ENCODE data around the gene TRDMT1.

TRDMT1 gene, protein sequence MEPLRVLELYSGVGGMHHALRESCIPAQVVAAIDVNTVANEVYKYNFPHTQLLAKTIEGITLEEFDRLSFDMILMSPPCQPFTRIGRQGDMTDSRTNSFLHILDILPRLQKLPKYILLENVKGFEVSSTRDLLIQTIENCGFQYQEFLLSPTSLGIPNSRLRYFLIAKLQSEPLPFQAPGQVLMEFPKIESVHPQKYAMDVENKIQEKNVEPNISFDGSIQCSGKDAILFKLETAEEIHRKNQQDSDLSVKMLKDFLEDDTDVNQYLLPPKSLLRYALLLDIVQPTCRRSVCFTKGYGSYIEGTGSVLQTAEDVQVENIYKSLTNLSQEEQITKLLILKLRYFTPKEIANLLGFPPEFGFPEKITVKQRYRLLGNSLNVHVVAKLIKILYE

DNA sequence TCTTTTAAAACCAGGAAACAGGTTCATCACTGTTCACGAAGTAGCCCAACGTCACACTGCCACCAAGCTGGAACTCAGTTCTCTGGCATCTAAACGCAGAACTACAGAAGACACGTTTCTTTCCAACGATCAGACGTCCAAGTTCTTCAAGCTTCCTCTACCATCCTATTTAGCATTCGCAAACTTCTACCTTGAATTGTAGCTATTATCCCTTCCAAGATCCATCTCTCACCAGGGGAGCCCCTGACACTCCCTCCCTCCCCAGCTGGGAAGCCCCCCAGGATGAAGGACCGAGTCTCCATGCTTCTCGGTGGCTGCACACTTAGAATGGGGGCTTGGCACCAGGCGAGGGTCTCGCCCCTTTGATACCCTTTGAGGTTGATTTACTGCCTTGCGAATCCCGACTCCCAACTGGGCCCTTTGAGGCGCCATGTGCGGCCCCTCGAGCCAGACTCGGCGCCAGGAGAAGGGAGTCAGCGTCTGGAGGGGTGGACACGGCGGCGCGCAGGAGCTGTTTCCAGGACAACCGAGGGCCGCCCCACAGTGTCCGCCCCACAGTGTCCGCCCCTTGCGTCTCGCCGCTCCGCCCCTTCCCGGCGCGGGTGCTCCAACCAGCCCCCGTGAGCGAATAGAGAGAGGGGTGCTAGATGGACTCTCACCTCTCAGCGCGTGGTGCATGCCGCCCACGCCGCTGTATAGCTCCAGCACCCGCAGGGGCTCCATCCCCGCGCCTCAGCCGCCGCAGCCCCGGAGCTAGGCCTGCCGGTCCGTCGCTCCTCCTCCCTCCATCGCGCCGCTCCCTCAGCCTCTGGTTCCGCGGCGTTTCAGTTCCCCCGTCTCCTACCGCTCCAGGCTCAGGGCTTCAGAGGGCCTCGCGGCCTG is at the start of gene TRDMT1:
TRDMT1 (minus strand) TSS at position 761 of the 882 bp plus-strand sequence; CDS start at position 723, 38 bp downstream.
- intact Hi-C loops (cut with DNase I) = no loop called here

DNA sequence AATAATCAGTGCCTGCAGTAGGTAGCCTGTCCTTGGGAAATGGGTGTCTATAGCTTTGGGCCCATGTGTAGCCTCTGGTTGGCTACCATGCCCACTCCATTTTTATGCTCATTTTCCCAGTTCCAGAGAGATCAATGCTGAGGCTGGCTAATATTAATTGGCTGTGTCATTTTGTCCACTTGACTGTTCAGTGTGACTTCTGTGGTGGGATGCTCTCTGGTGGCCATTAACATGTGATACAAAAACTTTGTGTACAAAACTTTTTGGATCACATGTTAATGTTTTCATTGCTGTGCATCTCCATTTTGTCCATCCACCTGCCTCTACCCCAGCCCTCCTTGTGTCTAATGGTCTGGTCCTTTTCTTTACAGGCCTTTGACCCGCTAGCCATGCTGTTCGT is 49.3 kb upstream of the TRDMT1 start:
- no peak for DNase-seq

More for the DNA sequence above, at the start of gene TRDMT1:
- DNase-seq = peak; percentile 71 to 98 (median 84)

DNA sequence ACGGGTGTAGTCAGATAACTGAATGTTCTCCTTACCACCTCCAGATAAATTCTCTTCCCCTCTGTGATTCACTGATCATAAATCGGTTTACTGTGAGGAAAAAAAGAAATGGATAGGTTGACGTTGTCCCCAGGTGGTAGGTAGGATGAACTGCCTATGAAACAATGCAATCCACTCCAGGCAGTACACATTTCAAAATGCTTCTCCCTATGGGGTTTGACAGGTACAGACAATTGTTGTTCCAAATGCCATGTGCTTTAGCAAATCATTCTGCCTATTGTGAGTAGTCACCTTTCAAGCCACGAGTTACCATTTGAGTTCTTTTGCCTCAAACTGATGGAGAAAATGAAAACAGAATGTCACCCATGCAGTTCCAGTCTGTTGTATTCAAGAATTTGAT is 48.3 kb upstream of the TRDMT1 start:
- DNase-seq = no peak
- intact Hi-C loops (cut with DNase I) = no loop called here

More for the DNA sequence above, 49.3 kb upstream of the TRDMT1 start:
- intact Hi-C loops (cut with DNase I) = no loop called here

DNA sequence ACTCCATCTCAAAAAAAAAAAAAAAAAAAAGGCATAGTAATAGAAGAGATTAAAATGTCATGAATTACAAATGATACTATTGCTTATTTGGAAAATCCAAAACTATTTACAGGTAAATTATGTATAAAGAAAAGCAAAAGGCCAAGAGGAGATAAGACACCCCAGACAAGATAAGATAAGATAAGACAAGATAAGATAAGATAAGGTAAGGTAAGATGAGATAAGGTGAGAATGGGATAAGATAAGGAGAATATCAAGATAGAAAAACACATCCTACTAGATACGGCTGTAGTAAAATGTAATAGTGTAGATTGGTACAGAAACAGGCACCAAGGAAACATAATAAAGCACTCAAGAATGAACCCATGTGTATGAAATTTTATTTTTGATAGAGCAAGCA is 47.5 kb upstream of the TRDMT1 start:
- DNase-seq = no peak
- intact Hi-C loops (cut with DNase I) = no loop called here

DNA sequence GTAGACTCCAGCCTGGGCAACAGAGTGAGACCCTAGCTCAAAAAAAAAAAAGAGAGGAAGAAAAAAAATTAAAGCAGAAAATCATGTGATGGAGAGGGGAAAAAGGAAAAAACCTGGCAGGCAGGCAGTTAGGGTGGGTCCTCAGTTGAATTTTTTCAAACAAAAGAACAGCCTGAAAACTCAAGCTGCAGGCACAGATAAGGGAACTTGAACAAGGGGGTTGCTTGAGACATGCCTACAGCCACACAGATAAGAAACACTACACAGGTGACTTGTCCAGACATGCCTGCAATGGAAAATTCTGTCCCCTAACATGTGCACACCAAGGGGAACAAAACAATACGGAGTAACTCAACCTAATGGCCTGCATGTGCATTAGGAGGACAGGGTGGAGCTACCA is 45.7 kb upstream of the TRDMT1 start:
- DNase-seq = no peak
- intact Hi-C loops (cut with DNase I) = no loop called here

DNA sequence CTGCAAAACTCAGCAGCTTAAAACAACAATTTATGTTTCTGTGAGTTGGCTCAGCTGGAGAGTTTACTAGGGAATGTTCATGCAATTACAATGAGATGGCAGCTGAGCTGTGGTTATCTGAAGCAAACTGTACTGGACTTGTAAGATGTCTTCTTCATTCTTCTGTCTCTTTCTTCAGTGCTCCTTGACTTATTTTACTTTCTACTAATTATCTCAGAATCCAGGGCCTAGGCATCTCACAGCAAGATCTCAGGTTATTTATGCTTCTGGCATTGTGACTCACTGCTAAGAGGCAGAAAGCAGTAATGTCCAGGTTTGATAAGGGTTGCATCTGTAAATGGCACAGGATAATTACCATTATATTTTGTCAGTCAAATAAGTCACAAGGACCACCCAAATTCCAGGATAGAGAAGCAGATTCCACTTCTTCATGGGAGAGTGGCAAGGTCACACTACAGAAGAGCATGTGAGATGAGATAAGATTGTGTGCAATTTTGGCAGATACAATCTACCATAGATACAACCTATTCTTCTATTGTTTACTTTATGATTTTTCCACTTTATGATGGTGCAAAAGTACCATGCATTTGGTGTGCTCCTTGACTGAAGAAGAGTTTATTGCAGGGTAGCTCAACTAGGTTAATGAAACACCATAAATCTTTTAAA is 43.4 kb upstream of the TRDMT1 start:
- DNase-seq = no peak

DNA sequence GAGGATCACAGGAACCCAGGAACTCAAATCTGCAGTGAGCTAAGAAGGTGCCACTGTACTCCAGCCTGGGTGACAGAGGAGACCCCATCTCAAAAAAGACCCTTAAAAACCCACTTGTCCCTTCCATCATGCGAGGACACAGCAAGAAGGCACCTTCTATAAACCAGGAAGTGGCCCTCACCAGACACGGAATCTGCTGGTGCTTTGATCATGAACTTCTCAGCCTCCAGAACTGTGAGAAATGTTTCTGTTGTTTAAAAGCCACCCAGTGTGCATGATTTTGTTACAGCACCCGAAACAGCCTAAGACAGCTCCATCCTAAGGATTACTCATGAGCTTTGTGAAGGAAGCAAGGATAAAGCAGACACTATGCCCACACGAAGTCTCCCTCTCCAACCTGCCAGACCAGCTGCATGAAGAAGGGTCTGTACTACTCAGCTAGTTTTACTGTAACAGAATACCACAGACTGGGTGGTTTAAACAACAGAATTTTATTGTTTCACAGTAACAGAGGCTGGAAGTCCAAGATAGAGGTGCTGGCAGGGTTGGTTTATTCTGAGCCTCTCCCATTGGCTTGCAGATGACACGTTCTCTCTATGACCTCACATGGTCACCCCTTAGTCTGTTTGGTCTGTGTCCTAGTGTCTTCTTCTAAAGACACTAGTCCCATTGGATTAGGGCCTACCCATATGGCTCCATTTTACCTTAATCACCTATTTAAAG is 40.3 kb upstream of the TRDMT1 start:
- no peak for DNase-seq
- intact Hi-C loops (cut with DNase I) = no loop called here

More for the DNA sequence above, 43.4 kb upstream of the TRDMT1 start:
- intact Hi-C loops (cut with DNase I) = no loop called here

DNA sequence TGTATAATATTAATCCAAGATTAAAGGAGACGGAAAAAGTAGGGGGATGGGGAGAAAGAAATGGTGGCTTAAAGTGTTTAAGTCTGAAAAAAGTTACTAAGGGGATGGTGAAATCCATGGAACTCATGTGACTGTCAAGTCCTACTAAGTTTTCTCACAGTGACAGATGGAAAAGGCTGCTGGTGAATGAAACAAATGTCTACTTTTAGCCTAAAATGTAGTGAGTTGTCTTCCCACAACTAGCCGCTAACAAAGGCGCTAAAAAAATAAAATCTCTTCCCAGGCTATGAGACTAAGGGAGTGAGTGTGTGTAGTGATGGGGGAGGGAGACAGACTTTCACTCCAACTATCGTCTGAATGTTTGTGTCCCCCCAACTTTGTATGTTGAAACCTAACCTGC is 39.1 kb upstream of the TRDMT1 start:
- no peak for DNase-seq
- intact Hi-C loops (cut with DNase I) = no loop called here

DNA sequence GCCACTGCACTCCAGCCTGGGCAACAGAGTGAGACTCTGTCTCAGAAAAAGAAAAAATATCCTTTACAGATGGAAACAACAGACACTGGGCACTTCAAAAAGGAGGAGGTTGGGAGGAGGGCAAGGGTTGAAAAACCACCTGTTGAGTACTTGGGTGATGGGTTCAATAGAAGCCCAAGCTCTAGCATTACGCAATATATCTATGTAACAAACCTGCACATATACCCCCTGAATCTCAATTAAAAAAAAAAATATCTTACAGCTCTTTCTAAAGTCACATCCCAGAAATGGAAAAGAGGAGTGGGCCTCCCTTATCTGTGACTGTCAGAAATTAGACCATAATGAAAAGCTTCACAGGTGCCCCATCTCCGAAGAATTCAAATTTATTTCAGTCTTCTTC is 38.6 kb upstream of the TRDMT1 start:
- no peak for DNase-seq
- intact Hi-C loops (cut with DNase I) = no loop called here

DNA sequence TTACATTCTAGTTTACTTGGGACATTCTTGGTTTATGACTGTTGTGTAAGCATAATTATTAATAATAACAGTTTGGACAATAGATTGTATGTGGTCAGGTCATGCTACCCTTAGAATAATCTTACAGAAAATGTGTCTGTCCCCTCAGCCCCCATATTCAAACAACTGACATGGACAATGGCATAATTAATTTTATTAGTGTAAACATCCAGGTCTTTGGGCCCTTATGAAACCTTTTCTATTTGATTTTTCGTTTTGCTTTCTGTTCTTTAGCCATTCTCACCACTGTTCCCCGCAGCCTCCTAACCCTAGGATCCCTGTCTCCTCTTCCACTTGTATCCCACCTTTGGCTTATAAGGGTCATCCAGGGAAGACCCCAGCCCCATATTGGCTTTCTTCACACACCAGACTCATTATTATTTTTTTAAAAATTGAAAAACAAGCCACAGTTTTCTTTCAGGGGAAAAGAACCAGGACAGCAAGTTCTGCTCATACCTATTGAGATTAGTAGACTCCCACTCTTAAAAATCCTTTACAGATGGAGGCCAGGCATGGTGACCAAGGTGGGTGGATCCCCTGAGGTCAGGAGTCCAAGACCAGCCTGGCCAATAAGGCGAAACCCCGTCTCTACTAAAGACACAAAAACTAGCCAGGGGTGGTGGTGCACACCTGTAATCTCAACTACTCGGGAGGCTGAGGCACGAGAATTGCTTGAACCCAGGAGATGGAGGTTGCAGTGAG is 38.0 kb upstream of the TRDMT1 start:
- intact Hi-C loops (cut with DNase I) = no loop called here

DNA sequence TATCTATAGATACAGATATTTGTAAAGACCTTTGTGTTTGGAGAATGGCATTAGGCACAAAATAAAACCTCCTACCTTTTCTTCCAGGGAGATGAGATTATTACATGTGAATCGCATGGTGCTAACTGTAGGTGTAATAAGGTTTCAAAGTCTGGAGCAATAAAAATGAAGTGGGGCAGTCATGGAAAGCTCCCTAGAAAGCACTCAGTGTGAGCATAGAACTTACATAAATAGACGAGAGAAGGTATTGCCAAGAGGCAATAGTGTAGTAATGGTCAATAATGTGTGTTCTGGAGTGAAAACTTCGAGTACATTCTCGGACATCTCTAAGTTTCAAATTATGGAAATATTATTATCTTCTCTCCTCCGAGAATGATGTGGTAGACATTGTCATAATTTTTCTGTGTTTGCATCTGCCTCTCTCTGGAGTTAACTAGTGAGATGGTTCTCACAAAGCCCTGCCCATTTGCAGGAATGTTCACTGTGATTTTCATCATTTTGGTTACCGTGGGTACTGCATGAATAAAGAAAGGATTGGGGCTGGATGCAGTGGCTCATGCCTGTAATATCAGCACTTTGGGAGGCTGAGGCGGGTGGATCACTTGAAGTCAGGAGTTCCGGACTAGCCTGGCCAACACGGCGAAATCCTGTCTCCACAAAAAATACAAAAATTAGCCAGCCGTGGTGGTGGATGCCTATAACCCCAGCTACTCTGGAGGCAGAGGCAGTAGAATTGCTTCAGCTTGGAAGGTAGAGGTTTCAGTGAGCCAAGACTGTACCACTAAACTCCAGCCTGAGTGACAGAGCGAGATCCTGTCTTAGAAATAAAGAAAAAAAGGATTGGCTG is 37.2 kb upstream of the TRDMT1 start:
- intact Hi-C loops (cut with DNase I) = no loop called here
- DNase-seq = no peak

More for the DNA sequence above, 38.0 kb upstream of the TRDMT1 start:
- no peak for DNase-seq

DNA sequence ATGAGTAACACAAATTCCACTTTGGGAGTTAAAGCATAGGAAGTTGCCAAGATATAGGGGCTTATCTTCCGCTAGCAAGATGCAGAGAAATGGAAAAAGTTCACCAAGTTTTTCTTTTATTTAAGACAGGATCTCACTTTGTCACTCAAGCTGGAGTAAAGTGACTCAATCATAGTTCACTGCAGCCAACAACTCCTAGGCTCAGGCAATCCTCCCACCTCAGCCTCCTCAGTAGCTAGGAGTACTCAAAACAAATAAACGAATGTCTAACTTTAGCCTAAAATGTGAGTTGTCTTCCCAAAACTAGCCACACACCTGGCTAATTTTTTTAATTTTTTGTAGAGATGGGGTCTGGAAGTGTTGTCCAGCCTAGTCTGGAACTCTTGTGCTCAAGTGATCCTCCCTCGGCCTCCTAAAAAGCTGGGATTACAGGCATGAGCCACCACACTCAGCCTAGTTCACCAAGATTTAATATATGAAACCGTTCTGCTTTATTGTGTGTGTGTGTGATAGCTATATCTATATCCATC is 36.5 kb upstream of the TRDMT1 start:
- intact Hi-C loops (cut with DNase I) = no loop called here
- DNase-seq = no peak

DNA sequence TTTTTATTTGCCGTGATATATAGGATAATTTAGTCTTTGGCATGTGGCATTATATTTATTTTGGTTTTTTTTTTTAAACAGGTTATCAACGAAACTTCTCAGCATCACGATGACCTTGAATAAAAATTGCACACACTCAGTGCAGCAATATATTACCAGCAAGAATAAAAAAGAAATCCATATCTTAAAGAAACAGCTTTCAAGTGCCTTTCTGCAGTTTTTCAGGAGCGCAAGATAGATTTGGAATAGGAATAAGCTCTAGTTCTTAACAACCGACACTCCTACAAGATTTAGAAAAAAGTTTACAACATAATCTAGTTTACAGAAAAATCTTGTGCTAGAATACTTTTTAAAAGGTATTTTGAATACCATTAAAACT is 35.7 kb upstream of the TRDMT1 start:
- intact Hi-C loops (cut with DNase I) = no loop called here
- no peak for DNase-seq

DNA sequence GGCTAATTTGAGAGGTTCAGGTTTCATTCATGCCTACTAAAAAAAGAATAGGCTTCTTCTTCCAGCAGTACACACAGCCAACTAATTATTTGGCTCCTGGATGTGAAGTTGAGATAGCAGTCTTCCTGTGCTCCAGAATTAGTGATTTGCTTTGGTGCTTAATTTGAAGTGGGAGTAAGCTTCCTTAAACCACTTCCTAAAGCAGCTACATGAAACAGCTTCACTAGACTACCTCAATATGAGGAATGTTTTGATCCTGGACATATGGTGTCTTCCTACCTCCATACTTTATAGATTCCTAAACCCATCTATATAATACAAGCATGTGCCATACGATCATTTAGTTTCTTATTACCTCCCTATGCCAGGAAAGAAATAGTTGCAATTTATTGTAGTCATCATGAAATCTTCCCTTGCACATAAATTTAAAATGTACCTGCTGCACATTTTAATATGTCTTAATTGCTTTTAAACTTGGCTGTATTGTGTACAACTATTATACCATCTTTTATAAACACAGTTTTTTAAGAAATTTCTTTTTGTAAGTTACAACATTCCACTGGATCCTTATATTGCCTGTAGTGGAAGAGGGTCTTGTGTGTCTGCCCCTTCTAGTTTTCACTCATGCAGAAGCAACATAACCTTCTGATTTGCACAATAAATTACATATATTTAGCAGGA is 35.1 kb upstream of the TRDMT1 start:
- DNase-seq = no peak
- intact Hi-C loops (cut with DNase I) = no loop called here

DNA sequence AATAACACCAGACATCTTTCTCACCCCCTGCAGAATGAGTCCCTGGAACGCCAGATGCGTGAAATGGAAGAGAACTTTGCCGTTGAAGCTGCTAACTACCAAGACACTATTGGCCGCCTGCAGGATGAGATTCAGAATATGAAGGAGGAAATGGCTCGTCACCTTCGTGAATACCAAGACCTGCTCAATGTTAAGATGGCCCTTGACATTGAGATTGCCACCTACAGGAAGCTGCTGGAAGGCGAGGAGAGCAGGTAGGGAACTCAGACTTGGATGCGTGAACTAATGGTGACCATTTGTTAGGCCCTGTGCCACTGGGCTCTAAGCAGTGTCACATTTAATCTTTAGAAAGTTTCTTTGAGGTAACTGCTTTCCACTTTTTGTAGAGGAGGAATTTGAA is 33.7 kb upstream of the TRDMT1 start:
- intact Hi-C loops (cut with DNase I) = no loop called here
- DNase-seq = no peak

DNA sequence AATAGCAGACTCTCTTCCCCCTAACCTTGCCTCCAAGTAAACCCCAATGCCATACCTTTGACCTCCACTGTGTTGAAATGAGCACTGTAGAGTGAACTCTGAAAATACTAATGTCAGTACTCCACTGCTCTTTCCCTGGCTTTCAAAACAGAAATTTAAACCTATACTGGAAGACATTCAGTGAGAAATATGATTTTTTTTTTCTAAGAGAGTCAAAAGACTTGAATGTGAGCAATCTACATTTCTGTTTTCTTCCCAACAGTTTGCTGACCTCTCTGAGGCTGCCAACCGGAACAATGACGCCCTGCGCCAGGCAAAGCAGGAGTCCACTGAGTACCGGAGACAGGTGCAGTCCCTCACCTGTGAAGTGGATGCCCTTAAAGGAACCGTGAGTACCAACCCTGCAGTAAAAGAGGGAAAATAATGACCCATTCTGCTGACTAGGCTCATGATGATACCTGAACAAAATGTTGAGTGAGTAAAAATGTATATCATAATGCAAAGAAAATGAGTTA is 33.0 kb upstream of the TRDMT1 start:
- intact Hi-C loops (cut with DNase I) = no loop called here
- no peak for DNase-seq

DNA sequence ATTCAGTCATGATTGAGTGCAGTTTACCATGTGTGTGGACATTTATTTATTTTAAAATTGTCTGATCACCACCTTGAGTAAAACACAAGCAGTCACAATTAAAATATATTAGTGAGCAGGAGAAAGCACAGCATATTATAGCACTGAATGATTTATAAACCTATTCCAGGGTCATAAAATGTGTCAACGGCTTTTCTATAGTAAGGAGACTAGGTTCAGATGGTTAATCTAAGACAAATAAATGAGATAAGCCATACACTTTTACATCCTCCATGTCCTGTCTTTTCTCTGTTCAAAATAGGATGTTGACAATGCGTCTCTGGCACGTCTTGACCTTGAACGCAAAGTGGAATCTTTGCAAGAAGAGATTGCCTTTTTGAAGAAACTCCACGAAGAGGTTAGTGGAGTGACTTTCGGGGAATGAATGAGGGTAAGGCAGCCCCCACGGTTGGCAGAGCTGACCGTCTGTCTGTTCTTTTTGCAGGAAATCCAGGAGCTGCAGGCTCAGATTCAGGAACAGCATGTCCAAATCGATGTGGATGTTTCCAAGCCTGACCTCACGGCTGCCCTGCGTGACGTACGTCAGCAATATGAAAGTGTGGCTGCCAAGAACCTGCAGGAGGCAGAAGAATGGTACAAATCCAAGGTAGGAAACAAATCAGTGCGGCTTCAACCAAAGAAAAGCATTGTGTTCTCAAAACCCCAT is 32.0 kb upstream of the TRDMT1 start:
- intact Hi-C loops (cut with DNase I) = no loop called here
- DNase-seq = no peak
